Hippocampal formation (tissue), 2 donors: ENCODE data around the gene MAP1A.
"Not testable (repeated sequence)": the region's sequence is repeated elsewhere in the genome, so short reads cannot be mapped to it uniquely, and the experiment has no call there.

Source experiments
- DNase-seq, 2 donors: peaks; one replicate each; lab custom pipeline; 2025; lab: John Stamatoyannopoulos, UW

The MAP1A gene

DNA sequence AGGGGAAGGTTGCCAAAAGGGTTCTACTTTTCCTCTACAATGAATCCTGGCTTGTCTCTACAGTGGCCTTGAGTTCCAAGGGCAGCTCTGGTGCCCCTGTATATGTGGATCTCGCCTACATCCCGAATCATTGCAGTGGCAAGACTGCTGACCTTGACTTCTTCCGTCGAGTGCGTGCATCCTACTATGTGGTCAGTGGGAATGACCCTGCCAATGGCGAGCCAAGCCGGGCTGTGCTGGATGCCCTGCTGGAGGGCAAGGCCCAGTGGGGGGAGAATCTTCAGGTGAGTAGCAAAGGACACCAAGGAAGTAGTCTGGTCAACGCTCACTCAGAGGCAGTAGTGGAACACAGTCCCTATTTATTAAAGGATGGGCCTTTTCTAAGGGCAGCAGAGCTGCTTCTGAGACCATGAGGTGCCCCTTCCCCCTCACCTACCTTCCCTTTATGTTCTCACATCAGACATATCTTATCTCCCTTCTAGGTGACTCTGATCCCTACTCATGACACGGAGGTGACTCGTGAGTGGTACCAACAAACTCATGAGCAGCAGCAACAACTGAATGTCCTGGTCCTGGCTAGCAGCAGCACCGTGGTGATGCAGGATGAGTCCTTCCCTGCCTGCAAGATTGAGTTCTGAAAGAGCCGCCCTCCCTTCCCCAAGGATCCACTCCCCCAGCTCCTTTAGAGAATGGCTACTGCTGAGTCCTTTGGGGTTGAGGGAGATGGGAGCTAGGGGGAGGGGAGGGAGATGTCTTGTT is 12.4 kb downstream of the MAP1A start:
- DNase-seq, result no peak

DNA sequence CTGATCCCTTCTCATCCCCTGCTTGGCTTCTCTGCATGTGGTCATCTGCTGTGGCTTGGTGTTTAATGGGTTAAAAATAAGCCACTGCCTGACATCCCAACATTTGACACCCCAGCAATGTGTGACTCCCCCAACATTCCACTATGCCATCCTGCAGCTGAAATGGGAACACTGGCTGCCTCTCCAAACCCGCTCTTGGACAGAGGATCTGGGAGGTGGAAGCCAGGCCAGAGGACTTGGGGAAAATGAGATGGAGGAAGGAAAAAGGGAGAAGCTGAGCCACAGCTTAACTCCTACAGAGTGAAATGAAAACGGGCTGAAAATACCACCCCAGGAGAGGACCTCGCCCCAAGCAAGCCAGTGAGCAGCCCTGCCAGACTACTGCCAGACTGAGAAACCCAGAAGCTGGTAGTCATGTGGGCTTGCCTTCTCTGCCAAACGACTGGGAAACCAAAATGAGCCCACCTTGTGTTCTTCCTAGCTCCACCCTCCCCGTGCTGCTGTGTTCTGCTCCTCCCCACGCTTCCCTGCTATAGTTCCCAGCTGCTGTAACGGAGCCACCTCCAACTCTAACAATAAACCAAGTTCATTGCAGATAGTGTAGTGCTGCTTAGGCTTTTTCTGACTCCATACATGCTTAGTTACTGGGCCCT is 13.7 kb downstream of the MAP1A start:
- no peak for DNase-seq

DNA sequence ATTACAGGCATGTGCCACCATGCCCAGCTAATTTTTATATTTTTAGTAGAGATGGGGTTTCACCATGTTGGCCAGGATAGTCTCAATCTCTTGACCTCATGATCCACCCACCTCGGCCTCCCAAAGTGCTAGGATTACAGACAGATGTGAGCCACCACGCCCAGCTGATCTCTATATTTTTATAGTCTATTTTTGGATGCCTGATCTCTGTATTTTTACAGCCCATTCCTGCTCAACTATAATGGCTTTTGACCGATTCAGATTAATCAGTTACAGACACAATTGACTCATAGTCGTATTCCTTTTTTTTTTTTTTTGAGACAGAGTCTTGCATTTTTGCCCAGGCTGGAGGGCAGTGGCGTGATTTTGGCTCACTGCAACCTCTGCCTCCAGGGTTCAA is 15.4 kb downstream of the MAP1A start:
- DNase-seq, result not testable (repeated sequence)

DNA sequence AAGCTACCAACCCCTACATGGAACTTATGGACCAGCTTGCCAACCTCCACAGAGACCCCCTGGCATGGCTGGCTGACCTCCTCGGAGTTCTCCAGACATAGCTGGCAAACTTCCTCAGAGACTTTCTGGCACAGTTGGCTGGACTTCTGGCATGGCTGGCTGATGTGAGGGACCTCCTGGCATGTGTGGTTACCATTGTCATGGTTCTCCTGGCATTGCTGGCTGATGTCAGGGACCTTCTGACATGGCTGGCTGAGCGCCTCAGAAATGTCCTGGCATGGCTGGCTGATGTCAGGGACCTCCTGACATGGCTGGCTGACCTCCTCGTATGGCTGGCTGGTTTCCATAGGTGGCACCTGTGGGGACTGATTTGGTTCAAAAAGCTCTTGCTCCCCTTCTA is 17.5 kb downstream of the MAP1A start:
- DNase-seq, result no peak

DNA sequence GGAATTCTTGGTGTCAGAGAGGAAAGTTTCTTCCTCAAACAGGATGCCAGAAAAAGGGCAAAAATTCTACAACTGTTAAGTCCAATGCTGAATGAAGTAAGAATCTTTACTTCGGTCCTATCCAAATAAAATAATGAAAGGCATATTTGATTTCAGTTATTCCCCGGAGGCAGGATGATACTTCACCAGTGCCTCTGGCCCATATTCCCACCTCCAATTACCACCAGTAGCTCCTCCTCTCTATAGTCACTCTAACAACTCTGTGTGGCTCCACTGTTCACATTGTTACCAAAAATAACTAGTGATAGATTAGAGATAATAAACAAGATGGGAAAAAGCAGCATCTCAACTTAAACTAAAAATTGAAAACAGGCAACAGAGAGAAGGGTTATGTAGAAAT is 20.7 kb downstream of the MAP1A start:
- DNase-seq, result no peak

DNA sequence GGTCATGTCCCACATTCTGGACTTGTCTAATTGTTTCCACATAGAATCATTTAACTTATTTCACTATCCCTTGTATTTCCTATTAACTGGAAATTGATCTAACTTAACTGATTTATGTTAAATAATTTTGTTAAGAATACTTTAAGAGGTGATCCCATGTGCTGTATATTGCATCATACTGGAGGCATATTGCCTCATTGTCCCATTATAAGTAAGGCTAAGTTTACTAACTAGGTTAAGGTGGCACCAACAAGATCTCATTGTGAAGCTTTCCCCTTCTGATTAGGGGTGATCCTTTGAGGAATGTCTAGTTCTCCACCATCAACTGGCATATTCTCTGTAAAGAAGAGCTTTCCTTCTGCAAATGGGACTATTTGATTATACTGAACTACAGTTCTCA is 24.4 kb downstream of the MAP1A start:
- DNase-seq, result no peak

DNA sequence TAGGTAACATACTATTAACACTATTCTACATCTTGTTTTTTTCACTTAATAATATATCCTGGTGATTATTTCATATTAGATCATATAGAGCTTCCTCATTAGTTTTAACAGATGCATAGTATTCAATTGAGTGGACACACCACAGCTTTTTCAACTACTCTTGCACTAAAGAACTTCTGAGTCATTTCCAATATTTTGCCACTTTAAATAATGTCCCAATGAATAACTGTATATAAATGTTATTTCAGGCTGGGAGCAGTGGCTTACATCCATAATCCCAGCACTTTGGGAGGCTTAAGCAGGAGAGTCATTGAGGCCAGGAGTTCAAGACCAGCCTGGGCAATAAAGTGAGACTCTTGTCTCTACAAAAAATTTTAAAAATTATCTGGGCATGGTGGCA is 26.9 kb downstream of the MAP1A start:
- DNase-seq, result no peak

DNA sequence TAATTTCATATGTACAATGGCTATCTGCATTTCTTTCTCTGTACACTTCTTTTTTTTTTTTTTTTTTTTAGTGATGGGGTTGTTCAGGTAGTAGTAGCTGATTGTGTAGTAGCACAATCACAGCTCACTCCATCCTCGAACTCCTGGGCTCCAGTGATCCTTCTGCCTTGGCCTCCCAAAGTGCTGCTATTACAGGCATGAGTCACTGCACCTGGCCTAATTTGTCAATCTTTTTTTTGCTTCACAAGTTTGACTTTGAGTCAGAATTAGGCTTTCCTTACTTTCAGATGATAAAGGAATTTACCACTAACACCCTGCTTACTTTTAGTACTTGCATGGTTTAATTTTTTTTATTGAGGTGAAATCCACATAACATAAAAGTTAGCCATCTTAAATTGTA is 28.0 kb downstream of the MAP1A start:
- DNase-seq, result no peak

DNA sequence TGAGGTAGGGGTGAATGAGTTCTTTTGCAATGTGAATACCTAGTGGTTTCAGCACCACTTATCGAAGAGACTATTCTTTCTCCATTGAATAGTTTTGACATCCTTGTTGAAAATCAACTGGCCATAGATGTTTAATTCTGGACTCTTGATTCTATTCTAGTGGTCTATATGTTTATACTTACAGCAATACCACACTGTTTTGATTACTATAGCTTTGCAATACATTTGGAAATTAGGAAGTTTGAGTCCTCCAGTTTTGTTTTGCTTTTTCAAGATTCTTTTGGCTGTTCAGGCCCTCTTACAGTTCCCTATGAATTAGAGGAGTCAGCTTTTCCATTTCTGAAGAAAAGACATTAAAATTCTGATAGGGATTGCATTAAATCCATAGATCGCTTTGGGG is 30.1 kb downstream of the MAP1A start:
- DNase-seq, result no peak

DNA sequence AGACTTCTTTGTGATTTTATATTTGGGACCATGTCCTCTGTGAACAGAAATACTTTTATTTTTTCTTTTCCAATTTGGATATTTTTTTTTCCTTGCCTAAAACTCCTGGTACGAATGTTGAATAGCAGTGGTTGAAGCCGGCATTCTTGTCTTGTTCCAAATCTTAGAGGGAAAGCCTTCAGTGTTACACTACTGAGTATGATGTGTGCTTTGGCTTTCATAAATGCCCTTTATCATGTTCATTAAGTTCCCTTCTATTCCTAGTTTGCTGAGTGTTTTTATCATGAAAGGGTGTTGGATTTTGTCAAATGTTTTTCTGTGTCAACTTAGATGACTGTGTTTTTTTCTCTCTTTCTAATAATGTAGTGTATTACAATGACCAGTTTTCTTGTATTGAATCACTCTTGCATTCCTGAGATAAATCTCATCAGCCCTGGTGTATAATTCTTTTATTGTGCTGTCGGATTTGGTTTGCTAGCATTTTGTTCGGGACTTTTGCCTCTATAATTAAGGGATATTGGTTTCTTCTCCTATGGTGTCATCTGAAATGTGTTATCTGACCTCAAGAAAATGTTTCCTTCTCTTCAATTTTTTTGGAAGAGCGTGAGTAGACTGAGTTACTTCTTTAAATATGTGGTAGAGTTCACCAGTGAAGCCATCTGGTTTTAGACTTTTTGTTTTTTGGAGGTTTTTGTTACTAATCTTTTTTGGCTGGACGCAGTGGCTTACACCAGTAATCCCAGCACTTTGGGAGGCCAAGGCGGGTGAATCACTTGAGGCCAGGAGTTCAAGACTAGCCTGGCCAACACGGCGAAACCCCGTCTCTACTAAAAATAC is 33.3 kb downstream of the MAP1A start:
- DNase-seq, result no peak

DNA sequence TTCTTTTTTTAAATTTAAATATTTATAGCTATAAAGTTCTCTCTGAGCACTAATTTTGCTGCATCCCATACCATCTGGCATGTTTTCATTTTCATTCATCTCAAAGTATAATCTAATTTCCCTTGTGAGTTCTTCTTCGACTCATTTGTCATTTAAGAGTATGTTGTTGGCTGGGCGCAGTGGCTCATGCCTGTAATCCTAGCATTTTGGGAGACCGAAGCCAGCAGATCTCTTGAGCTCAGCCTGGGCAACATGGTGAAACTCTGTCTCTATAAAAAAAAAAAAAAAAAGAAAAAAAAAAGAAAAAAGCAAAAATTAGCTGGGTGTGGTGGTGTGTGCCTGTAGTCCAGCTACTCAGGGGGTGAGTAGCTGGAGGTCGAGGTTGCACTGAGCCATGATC is 34.8 kb downstream of the MAP1A start:
- DNase-seq, result no peak

DNA sequence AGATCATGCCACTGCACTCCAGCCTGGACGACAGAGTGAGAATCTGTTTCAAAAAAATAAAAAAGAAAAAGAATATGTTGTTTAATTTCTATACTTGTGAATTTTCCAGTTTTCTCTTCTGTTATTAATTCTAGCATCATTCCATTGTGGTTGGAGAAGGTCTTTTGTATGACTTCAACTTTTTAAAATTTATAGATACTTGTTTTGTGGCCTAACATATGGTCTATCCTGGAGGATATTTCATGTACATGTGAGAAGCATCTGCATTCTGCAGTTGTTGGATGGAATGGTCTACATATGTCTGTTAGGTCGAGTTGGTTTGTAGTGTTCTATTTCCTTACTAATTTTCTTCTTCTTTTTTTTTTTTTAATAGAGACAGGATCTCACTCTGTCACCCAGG is 35.6 kb downstream of the MAP1A start:
- DNase-seq, result no peak

DNA sequence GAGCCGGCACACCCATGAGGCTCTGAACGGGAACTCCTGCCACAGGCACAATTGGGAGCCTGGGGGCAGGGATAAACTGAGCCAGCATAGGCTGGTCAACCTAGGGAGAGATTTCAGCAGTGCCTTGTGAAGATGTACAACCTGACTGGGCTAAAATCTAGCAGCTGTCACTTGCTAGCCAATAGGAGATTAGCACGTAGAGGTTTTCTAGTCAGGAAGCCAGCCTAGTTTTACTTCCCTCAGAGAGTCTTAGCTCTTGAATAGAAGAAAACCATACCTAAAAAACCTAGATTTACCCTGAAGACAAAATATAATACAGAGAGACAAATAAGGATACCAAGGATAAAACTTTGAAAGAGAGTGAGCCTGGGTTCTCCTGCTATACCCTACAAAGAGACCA is 45.3 kb downstream of the MAP1A start:
- not testable (repeated sequence) for DNase-seq

DNA sequence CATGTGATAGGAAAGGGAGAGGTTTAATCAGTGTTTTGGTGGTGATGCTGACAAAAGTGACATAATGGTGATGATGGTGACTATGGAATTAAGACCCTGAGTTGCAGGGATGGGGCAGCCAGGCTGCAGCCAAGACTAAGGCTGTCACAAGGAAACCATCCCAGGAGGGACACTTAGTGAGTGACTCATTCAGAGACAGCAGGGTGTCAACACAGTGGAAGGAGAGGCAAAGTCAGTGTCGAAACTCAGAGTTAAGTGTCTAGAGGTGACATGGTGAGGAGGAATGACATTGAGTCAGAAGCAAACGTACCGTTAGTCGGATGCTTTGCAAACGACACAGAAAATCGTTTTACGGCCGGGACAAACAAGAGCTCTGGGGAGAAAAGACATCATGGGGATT is 46.4 kb downstream of the MAP1A start:
- DNase-seq, result not testable (repeated sequence)

DNA sequence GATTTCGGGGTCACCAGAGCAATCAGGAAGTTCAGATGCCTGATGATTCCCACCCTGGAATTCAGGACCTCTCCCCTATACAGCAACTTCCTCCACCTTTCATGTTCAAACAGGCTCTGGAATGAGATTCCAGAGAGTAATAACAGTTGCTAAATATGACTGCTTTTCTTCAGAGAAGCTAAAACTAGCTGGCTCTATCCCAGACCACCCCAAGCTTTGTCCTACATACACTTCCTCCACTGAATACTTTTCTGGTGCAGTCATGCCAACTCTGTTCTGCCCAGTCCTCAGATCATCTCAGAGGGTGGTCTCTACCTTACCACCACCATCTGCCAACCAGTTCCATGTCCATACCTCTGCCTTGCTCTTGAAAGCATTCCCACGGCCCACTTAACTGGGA is 49.2 kb downstream of the MAP1A start:
- DNase-seq, result not testable (repeated sequence)

DNA sequence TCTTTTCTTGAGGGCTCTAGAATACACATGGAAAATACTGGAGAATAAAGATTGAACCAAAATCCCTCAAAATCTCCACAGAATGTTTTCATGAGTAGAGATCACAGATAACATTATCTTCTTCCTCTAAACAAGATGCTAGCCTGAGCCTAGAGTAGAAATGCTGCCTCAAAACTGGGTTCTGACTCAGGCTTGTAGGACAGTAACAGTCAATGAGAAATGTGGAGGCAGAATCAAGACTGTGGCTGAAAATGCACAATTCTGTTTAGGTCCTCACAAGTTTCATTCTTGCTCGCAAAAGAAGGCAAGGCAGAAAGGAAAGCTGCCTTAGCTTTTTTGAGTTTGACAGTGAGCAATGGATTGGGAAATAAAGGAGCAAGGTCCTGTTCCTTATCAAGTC is 57.2 kb downstream of the MAP1A start:
- not testable (repeated sequence) for DNase-seq
